GM19468 (cell line): ENCODE results near the gene LIN52.

ENCODE experiments used
- ATAC-seq: cut with Tn5 transposase; IDR thresholded peaks from one replicate; pipeline ENCODE4 v1.9.1; 2021; ENCODE audit warnings: mild to moderate bottlenecking, moderate library complexity, moderate number of reproducible peaks; ENCODE audit not compliant: unreplicated experiment; ENCODE audit errors: extremely low read depth

Gene LIN52

GRCh38 chr14:74169906-74170305 is 85.2 kb downstream of the LIN52 start:
- ATAC-seq, result no peak

- no peak for ATAC-seq
These were observed 91.6 kb downstream of the LIN52 start for GRCh38 chr14:74176400-74176793.

DNA sequence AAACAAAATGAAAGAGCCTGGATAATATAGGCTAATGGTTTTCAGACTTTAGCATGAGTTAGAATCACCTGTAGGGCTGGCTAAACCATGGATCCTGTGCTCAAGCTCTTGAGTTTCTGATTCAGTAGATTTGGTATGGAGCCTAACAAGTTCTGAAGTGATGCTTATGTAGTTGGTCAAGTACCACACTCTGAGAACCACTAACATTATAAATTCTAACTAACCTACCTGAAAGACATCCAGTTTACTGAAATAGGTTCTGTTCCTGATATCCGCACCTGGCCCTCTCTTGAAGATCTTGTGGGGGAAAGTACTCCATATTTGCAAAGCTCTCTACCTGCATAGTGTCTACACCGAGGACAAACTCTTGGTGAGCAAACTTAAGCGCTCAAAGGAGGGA is 95.1 kb downstream of the LIN52 start:
- no peak for ATAC-seq

DNA sequence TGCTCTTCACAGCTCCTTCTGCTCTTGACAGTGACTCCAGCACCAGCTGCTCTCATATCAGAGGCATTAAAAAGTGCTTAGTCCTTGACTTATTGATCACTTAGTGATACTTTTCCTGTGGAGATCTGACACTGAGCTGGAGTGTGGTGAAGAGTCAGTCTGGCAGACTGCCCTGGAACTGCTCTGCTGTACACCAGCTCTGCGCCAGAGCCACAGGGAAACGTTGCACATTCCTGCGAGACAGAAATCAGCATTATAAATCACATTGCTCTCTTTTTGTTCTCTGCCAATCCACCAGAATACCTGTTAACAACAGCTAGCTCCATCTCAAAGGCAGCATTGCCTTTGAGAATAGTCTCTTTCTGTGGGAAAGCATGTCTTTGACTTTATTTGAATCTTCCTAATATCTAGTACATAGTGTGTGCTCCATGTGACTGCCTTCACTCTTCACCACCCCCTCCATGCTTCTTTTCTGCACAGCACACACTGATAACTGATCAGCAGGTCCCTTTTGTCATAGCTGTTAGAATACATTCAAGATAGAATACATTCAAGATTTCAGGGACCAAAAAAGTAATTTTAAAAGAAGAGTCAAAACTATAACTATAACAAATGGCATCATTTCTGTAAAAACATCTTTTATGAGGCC is 106.3 kb downstream of the LIN52 start:
- ATAC-seq, result no peak

- ATAC-seq, result no peak
These were observed 109.9 kb downstream of the LIN52 start for GRCh38 chr14:74194506-74195274.

- ATAC-seq, result no peak
These were observed 110.9 kb downstream of the LIN52 start for GRCh38 chr14:74195623-74196022.

DNA sequence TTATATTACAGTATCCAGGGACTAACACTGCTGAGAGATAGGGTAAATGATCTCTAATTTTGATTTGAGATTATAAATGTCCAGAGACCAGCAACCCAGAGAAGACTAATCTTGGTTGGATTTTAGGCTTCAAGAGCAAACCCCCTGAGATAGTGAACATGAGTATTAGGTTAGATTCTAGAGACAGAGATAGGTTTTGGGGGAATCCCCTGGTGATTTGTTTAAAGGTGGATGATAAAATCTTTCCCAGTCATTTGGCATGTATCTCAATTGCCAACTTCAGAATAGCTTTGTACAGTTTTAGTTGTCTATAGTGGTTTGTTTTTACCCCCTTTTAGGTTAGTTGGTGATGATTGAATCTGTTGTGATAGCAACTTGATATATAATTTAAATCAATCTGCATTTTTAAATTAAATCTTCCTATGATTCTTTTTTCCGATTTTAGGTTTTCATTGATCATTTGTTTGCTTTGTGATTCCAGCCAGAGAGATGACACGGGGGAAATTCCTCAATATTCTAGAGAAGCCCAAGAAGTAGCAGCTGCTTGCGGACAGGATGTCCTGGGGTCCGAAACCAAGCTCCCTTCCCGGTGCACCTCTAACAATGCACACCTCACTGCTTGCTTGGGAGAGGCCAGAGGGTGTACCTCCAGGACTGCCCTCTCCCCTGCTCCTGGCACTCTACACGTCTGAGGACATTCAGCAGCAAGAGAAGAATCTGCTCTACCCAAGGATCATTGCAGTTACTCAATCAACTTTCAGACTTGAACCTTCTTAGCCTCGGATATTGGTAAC is 113.9 kb downstream of the LIN52 start:
- no peak for ATAC-seq

GRCh38 chr14:74202113-74202512 is 117.4 kb downstream of the LIN52 start:
- no peak for ATAC-seq

DNA sequence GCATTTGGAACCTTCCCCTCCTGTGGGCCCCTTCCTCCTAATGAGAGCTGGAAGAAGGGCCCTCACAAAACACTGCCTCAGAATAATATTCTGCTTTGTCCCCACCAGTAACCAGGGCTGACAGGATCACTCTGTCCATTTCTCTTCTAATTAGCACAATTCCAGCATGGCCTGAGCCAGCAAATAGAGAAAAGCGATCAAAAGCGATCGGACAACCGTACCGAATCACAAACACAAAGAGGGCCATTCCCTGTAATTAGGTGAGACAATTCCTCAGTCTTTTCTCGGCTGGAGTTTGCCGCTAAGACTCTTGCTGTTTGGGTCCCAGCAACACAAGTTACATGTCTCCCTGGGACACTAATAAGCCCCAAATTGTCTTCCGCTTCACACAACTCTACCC is 118.9 kb downstream of the LIN52 start:
- ATAC-seq, result no peak

- ATAC-seq, result no peak
These were observed 119.7 kb downstream of the LIN52 start for GRCh38 chr14:74204491-74204890.

DNA sequence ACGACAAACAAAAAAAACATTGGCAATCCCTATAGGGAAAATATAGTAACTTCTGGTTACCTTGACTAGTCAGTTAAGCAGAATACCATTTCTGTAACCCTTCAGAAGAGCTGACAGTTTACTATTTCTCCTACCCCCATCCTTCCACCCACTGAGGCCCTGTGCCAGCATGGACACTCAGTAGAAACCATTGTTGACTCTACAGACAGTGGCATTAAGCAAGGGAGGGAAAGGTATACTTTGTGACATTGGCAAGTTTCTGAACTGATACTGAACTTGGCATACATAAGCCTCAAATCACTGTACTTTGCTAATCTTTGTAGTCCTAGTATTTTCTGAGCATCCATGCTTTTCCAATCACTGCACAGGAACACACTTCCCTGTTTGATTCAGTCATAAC is 121.1 kb downstream of the LIN52 start:
- ATAC-seq, result no peak

- no peak for ATAC-seq
These were observed 123.2 kb downstream of the LIN52 start for GRCh38 chr14:74207943-74208342.

DNA sequence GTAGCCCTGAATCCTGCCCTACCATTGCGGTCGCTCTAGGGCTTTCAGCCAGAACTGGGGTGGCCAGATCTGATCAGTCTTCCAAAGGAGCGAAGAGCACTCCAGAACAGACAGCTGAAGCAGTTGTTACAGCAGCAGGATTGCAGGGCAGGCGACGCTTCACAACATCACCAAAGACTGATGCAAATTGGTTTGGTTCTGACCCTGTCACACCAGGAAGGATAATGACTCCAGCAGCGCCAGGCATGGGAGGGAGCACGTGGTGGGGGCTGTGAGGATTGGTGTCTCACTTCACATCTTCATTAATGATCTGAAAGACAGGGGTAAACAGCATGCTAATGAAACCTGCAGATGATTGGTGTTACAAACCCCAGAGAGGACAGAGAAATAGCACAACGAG is 123.9 kb downstream of the LIN52 start:
- ATAC-seq, result no peak

DNA sequence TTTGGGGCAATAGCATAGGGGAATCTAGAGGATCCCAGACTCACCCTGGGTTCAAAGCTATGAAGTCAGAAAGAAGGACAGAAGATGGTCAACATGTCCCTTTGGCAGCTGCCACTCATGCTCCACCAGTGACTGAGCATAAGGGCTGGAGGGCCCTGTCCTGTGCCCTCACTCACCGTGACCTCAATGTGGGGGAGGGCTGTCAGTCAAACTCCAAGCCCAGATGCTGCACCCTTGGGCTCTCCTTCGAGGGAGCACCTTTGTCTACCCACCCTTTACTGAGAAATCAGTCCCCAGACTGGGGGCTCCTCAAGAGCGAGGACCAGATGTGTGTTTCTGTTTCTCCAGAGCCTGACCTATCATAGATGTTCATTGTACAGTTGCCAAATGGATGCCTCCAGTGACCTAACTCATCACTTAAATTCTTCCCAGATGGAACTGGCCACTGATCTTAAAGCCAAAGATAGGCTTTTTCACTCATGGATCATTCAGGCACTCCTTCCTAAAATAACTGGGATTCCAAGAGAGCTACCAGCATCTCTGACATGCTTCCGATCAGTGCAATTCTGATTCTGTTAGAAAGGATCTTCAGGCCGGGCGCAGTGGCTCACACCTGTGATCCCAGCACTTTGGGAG is 127.3 kb downstream of the LIN52 start:
- ATAC-seq, result no peak

DNA sequence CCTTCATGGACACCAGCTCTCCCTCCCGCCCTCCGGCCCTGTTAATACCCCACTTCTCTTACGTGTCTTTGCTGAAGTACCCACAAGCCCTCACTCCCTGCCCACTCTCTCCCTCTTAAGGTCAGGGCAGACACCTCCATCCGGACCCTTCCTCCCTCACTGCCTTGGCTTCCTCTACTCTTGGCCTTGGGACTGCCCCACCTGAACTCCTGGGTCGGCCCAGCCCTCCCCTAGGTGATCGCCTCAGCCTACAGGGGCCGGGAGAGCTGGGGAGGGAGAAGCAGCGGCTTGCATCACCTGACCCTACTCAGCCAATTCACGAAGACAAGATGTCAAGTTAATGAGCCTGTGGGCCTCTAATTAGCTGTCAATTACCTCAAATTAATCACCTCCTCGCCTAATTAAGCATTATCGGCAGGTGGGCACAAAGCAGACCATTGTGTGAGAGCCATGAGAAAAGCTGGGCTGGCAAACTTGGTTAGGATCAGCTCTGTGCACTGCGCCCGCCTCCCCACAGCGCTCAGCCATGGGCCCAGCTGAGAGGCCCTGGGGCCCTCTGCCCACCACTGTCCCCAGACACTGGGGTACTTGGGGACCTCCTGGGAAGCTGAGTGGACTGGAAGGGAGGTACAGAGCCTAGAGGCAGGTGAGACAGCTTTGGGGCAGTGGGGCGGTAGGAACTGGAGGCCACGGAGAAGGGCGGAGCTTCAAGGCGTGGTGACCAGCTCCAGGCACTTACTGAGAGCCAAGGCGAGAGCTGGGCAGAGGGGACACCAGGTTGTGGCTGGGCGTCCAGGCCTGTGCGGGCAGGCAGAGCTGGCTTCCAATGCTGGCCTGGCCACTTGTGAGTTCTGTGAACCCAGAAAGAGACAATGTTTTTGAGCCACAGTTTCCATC is 129.4 kb downstream of the LIN52 start:
- no peak for ATAC-seq

- ATAC-seq, result no peak
These were observed 131.9 kb downstream of the LIN52 start for GRCh38 chr14:74216671-74217070.

- ATAC-seq, result peak; percentile 67
These were observed 133.1 kb downstream of the LIN52 start for GRCh38 chr14:74217672-74218448.

GRCh38 chr14:74218462-74218861 is 133.7 kb downstream of the LIN52 start:
- ATAC-seq, result no peak
